ENCODE data around the gene CCDC7.
"Not testable (repeated sequence)": the region's sequence is repeated elsewhere in the genome, so short reads cannot be mapped to it uniquely, and the experiment has no call there.

- not testable (repeated sequence) for TF ChIP-seq POLR2A, CTCF (IDR thresholded peaks at IDR 0.05)
Observed at GRCh38 chr10:32917817-32918216, 471.9 kb downstream of the CCDC7 start.
